Ramos (cell line): ENCODE results near the gene CNNM1.

ENCODE experiments used
- in situ Hi-C: fragments of 300-500 bp; cut with MboI; formaldehyde crosslinking; loops from one replicate; pipeline ENCODE4 v1.14.3; 2022; ENCODE audit warnings: low sequenced_read_pairs; ENCODE audit not compliant: unreplicated experiment

CNNM1 gene

DNA sequence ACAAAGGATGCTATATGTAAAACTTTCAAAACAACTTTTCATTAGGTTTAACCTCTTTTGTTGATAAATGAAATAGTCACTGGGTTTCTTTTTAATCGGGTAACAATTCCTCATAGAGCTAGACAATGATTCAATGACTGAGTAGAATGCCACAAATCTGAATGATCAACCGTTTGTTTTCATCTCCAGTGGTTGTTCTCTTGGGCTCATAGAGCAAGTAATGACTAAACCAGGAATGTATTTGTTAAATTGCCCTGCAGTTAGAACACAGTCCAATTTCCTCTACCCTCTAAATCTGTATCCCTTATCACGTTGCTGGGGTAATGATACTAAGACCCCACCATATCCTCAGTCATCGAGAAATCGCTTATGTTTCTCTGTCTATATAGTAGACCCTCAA is 40.0 kb downstream of the CNNM1 start:
- in situ Hi-C loops = no loop called here

DNA sequence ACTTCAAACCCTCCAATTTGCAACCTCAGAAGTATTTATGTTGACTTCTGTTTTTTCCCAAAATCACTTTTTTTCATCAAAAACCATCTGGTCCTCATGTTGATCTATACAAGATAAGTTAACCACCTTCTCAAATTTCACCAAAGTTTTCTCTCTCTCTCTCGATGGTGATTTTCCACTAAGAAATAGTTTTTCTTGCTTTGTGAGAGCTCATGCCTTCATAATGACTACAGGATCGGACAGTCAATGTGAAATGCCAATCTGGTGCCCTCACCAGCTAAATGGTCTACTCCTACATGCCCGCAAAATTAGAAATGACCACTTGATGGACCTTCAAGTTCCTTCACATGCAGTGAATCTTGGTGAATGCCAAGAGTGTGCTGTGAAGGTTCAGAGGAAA is 40.4 kb downstream of the CNNM1 start:
- in situ Hi-C loops = no loop called here

DNA sequence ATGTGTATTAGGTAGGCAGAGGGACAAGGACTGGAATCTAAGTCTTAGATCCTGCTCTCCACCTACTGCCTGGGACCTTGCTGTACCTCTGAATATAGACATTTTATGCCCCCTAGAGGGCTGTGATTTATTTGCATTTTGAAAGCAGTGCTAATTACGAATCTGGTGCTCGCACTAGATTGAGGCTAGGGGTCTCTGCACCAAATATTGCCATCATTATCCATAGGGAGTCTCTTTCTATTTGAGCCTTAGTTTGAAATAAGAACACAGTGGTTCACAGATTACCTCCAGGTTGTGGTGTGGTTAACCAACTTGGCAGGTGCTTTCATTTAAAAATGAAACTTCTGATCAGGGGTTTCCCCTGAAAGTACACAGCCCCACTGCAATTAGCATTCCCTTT is 41.8 kb downstream of the CNNM1 start:
- in situ Hi-C loops = no loop called here

DNA sequence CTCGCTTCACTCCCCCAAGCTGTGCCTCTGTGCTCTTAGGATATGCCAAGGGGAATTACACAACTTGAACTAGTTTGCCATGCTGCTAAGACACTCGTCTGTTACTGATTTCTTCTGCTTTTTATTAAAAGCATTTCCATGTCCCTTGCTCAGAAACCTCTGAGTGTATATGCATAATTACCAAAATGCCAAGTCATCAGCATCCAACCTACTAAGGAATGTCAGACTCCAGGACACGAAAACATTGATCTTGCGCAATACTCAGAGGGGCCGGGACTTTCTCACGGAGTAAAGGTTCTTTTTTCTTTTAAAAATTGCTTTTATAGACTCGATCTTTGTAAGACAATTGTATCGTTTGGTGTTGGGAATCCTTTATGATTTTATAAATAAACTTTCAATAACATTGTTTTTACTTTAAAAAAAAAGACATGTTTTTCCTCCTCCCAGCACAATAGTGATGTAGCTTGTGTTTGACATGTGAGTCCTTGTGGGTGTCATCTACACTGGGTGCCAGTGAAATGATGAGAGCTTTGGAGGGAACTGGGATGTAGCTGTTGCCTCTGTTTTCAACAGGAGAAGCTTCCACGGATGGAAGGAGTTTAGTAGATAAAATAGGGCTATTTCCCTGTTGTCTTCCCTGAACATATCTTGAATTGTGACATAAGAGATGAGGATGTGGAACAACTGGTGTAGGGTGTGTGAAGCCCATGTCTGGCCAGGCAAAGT is 43.6 kb downstream of the CNNM1 start:
- in situ Hi-C loops = no loop called here

DNA sequence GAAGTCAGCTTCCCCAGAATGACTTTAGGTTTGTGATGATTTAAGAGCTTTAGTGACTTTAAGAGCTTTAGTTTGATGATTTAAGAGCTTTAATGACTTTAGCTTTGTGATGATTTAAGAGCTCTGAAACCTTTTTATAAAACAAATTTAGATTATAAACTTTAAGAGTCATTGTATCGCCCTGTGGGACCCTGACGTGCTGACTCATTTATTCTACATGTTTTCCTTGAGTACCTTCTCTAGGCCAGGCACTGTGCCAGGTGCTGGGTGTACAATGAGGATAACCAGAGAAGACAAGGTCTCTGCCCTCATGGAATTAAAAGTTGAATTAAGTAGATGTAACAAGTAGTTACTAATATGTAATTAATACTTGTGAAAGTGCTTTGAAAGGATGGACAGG is 45.4 kb downstream of the CNNM1 start:
- in situ Hi-C loops = no loop called here

DNA sequence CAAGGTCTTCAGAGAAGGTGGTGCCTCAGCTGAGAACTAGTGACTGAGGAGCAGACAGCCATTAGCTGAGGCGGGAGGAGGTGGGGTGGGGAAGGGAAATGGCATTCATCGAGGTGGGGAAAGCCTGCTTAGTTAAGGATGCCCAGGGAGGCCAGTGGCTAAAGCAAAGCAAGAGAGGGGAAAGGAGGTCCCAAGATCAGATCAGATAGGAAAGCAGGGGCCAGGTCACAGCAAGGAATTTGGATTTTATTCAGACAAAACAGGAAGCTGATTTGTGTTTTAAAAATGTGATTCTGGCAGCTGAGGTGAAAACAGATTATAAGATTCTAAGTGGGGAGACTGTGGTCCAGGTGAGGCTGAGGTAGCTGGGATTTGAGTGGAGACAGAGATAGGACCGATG is 45.8 kb downstream of the CNNM1 start:
- in situ Hi-C loops = no loop called here

DNA sequence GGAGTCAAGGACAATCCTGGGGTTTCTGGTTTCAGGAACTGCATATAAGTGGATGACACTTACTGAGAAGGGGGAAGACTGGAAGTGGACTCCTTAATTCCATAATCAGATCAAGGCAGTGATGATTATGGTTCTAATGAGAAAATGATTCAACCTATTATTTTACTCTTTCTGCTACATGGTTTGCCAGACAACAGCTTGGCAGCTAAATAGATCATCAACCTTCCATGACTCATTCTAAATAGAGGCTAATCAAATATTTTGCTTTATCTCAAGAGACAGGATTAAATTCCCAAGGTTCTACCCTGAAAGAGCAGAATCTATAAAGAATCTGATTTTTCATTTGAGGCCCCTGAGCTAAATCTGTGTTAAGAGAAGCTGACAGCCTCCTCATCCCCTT is 46.3 kb downstream of the CNNM1 start:
- in situ Hi-C loops = no loop called here

DNA sequence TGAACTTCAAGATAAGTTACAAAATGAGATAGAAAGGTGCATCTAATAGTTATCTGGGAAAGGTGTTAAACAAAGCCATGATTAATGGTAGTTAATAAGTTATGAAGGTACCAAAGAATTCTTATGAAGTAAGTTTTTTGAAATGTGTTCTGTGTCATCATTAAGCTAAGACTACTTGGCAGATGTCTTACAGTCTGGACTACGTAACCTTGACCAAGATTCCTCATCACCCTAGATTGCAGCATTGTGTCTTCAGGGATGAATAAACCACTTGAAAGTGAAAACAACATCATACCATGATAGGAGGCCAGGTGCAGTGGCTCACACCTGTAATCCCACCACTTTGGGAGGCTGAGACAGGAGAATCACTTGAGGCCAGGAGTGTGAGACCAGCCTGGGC is 53.0 kb downstream of the CNNM1 start:
- in situ Hi-C loops = no loop called here

DNA sequence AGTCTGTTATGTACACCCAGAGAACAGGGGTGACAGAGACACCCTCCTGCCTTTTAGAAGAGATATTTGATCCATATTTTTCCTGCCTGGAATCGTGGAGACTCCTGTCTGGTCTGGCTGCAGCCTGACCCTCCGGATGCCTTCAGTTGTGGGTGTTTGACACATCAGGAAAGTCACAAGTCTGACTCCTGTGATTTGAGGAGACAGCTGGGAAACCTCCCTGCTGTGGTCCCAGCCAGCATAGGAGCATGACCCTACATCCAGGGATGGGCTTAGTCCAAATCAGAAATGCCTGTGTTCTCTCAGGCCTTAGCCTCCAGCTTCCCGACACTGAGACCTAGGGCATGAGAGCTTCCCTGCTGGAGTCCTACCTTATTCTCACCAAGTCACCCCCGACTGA is 57.9 kb downstream of the CNNM1 start:
- in situ Hi-C loops = no loop called here

DNA sequence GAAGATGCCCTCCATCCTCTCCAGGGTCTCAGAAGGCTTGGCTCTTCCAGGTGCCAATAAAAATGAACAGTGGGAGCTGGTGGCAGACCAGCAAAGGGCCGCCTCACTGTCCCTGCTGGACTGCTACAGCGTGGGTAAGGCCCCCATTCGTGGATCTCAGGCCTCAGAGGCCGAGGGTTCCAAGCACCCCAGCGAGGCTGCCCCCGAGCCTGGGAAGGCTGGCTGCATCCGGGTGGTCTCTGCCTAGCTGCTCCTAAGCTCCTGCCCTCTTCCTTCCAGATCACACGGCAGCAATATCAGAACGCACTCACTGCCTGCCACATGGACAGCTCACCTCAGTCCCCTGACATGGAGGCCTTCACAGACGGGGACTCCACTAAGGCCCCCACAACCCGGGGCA is 58.4 kb downstream of the CNNM1 start:
- in situ Hi-C loops = no loop called here

DNA sequence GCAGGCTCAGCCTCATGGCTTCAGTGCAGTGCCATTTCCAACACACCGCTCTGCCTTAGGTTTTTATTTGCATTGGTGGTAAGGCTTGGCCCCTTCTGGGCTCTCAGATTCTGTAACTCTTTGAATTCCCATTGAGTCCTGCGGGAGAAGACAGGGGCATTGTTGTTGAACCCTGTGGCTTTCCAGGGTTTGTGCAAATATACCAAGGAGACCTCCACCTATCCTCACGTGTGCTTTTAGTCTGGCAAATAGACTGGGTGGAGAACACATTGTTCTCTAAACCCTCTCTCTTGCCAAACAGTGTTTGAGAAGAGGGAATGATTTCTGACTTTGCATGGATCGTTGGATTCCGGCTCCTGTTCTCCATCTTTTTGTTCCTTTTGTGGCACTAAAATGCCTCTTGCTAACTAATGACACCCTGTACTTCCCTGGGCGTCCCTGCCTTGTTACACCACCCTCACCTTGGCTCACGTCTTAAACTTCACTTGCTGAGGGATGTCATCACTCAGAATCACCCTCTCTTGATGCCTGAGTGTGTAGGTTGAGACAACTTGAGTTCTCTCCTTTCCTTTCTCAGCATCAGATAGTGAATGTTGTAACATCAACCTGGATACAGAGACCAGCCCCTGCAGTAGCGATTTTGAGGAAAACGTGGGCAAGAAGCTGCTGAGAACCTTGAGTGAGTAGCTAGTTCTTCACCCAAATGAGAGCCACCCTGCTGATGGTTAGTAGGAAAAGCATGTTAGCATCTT is 60.7 kb downstream of the CNNM1 start:
- in situ Hi-C loops = loop anchor here (5.0 kb wide), 1 partner anchor 207 kb away; no protein-coding TSS in a partner anchor

DNA sequence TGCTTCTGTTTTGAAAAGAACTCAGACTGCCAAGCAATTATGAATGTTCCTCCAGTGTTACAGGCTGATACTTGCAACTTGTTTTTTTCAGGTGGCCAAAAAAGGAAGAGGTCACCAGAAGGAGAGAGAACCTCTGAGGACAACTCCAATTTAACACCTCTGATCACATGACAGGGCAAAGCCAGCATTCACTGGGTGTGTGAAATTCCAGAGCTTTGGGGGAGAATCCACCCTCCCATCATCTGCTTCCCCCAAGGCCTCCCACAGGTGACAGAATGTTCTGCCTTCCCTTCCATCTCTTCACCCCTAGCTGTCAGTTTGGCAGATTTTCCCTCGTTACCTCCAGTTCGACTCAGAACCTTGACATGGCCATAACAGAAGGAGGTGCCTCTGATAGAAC is 62.2 kb downstream of the CNNM1 start:
- in situ Hi-C loops = loop anchor here (5.0 kb wide), 1 partner anchor 206 kb away; no protein-coding TSS in a partner anchor

DNA sequence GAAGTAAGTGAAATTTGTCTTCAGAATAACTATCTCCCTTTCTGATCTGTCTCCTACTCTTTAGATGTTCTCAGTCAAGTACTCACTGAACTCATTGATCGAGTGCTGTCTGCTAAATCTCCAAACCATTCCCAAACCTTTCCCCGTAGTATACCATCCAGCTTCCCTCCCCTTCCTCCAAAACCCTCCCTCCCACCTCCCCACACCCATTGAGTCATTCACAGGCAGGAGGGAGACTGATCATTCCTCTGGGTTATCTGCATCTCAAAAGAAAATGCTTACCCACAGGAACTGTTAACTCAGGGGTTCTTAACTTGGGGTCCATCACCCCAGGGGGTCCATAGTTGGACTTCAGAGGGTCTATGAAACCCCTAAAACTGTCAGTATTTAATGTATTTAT is 63.9 kb downstream of the CNNM1 start:
- in situ Hi-C loops = loop anchor here (5.0 kb wide), 1 partner anchor 204 kb away; no protein-coding TSS in a partner anchor

DNA sequence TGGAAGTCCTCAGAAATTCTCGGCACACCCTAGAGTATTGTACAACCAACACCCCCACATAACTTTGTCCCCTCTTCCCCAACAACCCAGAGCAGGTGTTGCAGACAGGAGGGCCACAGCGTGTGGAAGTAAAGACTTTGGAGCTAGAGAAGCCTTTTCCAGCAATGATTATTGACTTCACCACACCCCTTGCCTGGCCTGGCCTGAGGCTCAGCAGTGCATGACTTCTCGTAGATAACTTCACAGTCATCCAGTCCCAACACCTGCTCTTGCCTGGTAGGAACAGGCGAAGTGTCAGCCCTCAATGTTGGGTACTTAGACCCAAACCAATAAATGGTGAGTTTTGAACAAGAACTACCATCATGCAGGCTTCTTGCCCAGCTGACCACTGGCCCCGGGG is 64.5 kb downstream of the CNNM1 start:
- in situ Hi-C loops = loop anchor here (5.0 kb wide), 1 partner anchor 204 kb away; no protein-coding TSS in a partner anchor

DNA sequence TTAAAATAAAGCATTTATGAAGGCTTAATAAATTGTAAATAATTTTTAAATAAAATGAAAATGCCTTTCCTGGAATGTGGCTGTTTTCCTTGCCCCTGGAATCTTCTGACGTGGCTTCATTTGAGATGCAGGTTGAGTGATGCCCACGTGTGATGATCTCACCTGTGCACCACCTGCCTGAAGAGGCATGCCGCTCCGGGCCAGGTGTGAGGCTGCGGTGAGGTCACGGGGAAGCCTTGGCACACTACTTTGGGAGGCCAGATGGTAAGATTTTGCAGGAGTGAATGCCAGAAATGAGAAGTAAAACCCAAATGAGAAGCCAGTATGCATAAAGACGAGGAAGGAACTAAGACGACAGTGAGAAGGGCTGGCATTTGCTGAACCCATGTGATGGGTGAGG is 65.1 kb downstream of the CNNM1 start:
- in situ Hi-C loops = loop anchor here (5.0 kb wide), 1 partner anchor 203 kb away; no protein-coding TSS in a partner anchor

DNA sequence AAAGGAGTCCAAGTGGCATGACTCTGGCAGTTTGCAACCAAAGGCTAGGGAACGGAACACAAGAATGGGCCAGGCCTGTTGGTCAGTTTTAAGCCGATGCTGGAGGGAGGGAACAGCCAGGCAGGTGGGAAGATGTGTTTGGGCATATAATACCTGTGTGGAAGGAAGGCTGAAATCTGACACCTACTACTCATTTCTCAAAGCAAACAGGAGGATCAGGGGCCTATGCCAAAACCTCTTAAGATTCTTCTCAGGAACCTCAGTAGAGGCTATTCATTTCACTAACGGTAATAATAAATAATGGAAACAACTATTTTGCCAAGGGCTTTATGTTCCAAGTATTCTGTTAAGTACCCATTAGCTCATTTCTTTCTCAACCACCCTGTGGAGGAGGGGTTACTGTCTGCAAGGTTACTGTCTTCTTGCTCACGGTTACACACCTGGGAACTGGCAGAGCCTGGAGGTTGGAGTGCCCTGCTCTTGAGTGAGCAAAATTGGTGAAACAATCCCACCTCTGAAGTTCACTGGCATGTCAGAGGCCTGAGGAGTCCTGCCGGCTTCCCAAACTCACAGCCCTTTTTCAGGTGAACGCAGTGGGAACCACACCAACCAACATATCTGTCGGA is 65.7 kb downstream of the CNNM1 start:
- in situ Hi-C loops = loop anchor here (5.0 kb wide), 1 partner anchor 202 kb away; no protein-coding TSS in a partner anchor

DNA sequence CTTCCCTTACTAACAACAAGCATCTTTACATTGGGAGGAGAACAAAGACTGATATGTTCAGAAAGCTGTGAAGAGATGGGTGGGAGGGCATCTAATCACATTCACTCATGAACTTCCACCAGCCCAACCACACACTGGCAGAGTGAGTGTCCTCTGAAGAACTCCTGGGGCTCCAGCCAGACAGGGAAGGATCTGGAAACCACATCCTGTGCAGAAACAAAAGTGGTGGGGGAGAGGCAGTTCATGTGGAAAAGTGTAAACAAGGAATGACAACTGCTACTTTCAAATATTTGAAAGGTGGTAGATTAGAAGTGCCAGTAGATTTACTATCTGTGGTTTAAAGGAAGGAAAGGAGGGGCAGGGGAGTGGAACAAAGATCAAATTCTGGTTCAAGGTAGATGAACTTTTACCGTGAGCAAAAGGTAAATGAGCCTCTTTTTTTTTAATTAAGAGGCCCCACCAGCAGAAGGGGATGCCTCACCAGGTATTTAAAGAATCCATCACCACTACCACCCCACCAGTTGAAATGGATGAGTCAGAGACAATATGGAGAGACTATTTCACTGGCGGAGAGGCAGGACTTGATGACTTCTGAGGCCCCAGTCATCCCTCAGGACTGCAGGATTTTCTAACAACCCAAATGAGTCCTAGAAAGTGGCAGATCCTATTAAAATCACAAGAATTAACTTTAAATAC is 66.7 kb downstream of the CNNM1 start:
- in situ Hi-C loops = no loop called here

DNA sequence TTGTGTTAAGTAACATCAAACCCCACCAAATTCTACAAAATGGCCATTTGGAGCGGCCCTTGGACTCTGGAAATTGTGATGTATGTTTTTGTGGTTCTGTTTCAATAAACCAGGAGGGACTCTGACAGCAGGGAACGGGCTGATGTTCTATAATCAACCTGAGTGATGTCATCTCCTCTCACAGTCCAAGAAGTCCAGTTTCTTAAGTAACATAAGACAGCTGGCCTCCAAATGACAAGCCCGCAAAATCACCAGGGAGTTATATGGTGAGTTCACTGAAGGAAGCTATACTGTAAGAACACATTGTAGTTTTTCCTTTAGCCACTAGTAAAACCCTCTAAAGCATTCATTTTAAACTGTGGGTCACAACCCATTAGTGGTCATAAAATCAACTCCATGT is 67.3 kb downstream of the CNNM1 start:
- in situ Hi-C loops = no loop called here

DNA sequence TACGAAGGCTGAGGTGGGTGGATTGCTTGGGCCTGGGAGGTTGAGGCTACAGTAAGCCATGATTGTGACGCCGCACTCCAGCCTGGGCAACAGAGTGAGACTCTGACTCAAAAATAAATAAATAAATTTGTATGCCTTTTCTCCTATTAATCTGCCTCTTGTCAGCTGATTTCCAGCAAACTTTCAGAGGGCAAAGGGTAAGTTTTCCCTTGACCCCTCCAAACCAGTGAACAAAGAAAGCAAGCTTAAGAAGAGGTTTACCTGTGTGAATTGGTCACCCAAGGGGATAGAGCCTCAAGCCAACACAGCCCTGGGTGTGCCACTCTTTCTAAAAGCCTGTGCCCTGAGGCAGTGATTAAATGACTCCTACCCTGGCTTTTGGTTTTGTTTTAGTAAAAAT is 70.5 kb downstream of the CNNM1 start:
- in situ Hi-C loops = no loop called here

DNA sequence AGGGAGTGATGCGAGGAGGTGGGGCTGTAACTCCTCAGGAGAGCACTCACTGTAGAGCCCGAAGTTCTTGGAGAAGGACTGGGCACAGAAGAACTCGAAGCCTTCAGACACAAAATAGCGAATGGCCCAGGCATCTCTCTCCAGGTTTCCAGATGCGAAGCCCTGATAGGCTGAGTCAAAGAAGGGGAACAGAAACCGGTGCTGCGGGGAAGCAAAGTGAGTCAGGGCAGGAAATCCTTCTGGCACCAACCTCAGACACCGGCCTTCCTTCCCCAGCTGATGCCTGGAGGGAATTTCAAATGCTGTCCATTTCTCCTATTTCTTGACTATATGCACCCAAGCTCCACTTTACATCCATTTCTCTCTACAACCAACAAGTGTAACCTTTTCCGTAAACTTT is 74.5 kb downstream of the CNNM1 start:
- in situ Hi-C loops = no loop called here

DNA sequence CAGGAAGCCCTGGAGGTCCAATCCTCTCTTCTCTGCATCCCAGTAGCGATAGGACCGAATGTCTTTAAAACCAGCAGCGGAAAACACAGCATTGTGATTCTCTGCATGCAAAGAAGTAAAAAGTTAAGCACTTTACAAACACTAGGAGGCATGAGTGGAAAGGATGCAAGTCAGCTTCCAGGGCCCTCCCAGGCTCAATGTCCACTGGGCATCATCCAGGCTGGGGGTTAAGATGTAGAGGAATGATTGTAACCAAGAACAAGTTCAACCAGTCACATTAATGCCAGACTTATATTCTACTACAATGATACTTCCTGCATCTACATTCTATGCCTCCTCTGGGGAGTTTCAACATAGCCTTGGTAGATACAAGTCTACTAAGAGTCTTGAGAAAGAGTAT is 77.0 kb downstream of the CNNM1 start:
- in situ Hi-C loops = no loop called here
